GM19351 (cell line): Measurements from ENCODE around the gene ALCAM.

ENCODE experiments used
- ATAC-seq: cut with Tn5 transposase; IDR thresholded peaks from one replicate; pipeline ENCODE4 v1.9.1; 2021; ENCODE audit warnings: mild to moderate bottlenecking, moderate library complexity; ENCODE audit not compliant: unreplicated experiment

Gene ALCAM

DNA sequence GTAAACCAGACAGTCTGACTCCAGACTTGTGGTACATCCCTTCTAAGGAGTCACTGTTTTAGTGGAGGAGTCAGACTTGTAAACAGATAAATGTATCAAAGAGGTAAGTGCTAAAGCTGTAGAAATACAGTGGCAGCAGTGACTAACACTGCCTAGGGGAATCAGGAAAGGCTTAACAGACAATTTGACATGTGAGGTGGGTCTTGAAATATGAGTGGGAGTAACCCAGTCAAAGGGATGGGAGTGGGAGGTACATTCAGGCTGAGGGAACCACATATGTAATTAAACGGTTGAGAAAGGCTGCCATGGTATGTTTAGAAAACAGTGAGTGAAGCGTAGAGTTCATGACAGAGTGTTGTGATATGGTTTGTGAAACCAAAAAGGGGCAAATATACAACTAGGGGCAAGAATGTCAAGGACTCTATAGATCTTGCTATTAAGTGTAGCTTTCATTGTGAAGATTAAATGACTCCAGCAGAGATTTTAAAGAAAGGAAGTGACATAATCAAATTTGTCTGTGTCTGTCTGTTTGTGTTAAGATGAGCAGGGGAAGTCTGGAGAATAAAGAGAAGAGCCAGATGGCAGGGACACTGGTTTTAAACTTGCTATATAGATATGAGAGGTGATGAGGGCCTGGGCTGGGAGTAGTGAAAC, 11.2 kb upstream of the ALCAM start:
- ATAC-seq, result no peak

DNA sequence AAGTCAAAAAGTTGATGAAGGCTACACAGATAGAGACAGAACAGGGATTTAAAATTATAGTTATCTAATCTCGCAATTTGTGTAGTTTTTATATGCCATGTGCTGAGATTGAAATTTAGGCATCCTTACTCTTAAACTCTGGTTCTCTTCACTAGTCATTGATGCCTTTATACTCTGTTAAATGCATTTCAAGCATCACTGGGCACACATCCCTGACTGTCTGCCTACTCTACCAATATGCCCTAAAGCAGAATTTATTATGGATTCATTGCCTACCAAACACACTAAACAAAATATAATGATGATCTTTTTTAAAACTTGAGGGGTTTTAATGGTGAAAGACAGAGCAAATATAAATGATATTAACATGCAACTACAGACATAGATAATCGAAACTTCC, 10.3 kb upstream of the ALCAM start:
- ATAC-seq, result no peak

DNA sequence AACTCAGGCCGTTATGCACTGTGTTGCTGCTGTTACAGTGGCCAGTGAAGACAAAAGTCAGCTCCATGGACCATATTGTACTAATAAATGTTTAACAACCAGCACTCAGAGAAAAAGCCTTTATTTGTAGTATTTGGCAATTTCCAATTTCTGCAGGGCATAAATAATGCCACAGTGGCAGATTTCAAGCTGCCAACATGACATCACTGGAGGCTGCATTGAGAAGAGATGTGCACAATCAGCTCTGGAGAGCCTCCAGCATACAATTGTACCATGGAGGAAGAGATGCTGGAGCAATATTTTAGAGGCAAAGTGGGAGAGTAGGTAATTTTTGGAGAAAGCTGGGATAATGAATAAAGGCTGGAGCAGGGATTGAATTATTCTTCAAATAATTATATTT, 9.7 kb upstream of the ALCAM start:
- no peak for ATAC-seq

DNA sequence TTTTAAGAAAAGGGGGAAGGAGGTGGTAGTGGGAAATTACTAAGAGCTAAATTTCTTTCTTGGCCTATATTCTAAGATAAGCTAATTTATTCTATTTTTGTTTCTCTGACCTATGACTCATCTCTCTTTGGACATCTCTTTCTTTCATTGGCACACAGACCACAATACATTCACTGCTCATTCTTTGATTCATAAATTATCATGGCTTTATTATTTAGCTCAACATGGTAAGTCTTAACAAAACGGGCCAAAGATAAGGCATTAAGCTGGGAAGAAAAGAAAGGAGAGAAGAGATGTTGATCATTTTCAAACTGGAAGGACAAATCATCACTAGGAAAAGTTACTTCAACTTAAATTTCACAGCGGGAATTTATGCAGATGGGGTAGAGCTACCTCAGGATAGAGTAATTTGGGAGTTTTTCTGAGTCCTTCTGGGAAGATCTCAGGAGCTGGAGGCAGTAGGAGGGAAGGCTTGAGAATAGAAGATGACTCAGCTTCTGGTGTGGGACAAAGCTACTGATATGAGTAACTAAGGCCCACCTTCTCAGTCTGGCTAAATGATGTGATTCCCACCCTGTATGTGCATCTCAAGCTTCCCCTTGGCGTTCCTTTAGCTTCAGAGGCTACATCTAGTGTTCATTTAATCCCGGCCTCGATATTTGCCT, 7.5 kb upstream of the ALCAM start:
- ATAC-seq, result peak; percentile 52

DNA sequence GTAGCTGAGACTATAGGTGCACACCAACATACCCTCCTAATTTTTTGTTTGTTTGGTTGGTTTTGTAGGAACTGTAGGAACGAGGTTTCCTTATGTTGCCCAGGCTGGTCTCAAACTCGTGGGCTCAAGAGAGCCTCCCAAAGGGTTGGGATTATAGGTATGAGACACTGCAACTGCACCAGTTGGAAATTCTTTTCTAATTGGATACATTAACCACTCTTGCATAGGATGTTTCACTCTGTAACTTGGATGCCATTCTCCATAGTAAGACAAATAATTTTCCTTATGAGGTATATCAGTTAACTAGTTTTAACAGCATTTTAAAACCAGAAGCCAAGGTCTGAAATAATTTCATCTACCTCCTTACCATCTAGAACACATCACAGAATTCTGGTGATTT, 6.7 kb upstream of the ALCAM start:
- no peak for ATAC-seq

DNA sequence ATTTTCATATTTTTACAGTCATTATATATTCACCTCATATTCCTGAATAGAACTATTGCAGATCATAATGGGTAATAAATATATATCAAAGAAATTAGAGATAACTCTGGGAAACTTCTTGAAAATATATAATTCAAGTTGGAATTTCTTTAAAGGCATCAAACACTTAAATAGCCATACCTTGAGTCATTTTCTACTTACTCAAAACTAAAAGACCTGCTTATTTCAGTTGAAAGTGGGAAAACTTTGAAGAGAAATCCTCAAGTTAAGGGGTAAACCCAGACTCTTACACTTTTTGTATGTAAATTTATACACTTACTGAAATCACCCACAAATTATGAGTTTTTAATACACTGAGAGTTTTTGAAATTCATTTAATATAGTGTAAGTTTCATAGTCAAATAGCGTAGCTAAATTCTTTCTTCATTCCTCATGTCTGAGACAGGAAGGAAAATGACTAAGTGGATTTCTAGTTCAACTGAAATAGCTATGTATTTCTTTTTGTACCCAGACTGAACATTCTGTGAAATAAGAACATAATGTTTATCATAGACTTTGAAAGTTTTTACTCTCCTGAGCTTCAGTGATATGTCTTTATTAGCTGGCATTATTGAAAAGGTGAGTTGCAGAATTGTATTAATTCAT, 4.6 kb upstream of the ALCAM start:
- ATAC-seq, result no peak

DNA sequence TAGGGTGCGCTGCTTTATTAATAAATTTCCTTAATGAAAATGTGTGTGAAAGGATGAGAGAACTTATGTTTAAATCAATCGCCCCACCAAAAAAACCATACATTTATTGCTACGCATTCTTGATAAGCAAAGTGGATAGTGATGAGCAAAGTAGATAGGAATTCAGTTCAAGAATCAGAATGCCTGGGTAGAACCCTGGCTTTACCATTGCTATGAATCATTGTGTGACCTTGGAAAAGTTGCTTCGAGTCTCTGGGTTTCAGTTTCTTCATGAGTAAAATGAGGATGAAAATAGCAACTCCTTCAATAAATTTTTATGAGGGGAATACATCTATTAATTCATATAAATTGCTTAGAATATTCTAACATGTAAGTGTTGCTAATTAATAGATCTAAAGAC, 2.6 kb upstream of the ALCAM start:
- no peak for ATAC-seq

DNA sequence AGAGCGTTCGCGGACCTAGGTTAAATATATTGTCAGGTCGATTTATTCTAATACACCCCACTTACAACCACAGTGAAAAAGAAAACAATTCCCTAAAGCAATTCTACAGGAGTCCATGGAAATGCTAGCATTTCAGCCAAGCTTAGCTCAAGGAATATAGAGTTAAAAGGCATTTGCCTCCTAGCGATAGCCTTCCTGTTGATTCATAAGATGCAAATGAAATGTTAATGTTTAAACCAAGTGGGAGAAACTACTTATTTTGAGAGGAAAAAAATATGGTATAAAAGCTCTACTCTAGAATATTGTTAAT, 1.7 kb upstream of the ALCAM start:
- ATAC-seq, result no peak

DNA sequence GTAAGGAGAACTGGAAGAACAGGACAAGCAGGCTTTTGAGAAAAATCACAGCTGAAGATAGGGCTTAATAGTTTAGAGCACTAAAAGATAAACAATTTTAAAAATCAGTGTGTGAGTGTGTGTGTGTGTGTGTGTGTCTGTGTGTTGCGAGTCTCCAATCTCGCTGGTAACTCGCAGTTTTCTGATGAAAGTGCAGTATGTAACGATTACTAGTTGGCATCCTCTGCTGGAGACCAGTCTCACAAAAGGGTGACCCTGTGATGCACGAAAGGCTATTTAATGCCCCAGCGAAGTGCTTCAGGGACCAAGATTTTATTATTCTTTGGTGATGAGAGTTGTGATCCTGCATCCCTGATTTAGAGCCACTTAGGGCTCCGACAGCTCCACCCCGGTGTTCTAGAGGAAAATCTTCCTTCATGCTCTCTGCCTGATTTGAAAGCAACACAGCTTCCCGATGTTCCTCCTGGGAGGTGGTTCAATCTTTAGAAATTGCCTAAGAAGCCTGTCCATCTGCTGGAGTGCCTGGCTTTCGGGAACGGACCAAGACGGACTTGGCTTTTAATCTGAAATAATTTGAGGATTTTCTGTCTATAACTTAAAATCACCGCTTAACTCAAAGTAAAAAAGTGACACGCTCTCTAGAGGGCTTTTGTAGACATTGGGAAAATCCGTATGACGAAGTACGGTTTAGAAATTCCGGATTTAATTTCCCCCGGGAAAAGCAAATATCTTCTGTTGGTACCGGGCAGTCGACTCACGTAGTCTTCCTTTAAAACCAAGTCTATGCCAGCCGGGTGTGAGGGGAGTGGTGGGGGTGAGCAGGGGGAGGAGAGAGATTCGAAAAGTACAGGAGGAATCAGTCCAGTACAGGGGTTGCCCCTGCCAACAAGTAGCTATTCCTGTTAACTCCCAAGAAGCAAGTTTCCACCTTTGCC, 1.1 kb upstream of the ALCAM start:
- ATAC-seq, result no peak

DNA sequence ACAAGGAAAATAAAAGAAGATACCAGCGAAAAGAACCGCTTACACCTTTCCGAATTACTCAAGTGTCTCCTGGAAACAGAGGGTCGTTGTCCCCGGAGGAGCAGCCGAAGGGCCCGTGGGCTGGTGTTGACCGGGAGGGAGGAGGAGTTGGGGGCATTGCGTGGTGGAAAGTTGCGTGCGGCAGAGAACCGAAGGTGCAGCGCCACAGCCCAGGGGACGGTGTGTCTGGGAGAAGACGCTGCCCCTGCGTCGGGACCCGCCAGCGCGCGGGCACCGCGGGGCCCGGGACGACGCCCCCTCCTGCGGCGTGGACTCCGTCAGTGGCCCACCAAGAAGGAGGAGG, 325 bp downstream of the ALCAM start:
- no peak for ATAC-seq

DNA sequence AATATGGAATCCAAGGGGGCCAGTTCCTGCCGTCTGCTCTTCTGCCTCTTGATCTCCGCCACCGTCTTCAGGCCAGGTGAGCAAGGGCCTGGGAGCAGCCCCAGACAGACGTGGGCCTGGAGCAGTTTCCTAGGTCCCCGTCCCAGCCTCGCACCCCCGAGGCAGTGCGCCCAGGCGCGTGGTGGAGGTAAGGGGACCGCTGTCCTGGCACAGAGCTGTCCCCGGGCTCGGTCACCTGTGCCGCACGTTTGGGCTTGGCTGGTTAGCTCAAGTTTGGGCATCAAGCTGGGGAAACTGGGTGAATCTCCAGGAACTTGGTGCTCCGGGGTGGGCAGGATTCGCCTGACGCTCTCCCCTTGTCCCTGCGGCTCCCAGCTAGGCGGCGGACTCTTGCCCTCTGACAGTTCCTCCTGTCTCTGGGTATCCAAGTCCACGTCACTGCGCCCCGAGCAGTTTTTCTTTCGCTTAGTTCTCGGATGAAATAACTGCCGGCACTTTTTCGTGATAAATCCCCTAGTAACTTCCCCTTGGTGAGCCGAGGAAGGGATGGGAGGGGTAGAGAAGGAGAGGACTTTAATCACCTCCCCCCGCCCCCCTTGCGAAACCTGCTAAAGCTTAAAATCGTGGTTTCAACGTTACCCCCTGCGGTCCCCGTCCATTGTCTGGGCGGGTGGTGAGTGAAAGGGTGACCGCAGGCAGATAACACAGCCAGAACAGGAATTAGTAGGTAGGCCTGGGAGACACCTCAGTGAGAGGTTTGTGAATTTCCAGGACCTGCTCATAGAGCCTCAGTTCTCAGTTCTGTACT, 901 bp downstream of the ALCAM start:
- ATAC-seq, result peak; percentile 16

DNA sequence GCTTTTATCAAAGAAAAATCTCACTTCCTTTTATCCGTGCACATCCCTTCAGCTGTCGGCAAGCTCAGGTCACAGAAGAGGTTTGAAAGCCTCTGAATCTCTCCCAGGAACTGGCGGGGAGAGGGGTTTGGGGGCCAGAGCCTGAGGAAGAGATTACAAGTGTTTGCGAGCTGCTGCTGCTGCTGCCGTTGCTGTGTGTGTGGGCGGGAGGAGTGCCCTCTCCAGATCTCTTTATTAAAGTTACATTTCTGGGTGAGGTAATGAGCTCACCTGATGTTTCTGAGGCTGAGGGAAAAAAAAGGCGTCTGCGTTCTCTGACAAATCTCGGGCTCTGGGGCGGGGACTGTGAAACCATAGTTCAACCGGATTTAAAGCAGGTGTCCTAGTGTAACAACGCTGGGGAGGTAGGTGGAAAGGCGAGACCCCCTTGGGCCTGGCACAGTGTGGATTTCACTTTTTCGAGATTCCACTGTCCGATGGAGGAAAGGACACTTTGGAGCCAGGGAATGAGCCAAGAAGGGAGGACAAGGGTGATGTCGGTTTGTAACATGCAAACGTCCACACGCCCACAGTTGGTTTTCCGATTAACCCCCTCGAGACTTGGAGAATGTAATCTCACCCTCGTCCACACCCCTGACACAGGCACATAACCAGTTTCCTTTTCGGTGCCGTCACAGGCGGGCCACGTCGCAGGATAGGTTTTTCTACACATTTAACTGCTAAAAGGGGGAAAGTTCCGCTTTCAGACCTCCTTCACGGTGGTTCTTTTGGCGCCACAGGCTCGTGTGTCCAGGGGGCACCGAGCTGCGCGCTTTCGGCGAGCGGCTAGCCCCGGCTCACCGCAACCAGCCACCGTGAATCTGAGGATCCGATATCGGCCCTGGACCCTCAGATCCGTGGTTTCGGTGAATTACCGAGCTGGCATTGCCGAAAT, 2.1 kb downstream of the ALCAM start:
- ATAC-seq, result peak; percentile 33

DNA sequence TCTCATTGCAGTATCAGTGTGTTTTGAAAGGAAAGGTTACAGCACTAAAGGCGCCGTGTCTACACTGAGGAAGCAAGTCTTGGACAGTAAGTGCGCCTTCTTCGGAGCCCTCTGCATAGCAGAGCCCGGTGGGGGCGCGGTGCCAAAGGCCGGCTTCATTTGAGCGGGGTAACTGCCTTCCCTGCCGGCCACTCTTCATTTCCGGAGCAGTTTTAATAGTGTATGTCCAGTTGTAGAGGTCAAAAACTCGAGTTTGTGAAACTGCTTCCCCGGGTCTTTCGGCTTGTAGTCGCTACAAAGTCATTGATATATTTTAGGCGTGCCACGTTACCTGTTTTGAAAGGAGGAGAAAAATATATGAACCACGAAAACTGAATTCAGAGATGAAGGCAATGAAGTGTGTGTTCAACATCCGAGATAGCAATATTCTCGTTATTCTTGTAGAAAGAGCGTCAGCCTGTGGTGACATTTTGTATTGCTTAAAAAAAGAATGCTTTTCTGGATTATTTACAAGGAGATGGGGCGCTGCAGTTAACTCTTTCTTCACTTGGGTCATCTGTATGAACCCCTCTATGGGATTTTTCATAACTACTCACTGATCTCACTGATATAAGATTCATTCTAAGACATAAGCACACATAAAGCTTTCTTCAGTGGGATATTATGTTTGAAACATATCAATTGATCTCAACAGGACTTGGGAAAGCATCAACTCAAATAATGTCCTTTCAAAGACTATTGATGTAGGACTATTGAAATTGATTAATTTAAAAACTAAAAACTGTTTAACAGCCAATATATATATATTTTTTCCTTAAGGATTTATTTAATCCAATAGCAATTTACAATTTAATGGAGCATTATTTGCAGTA, 3.0 kb downstream of the ALCAM start:
- ATAC-seq, result peak; percentile 15

DNA sequence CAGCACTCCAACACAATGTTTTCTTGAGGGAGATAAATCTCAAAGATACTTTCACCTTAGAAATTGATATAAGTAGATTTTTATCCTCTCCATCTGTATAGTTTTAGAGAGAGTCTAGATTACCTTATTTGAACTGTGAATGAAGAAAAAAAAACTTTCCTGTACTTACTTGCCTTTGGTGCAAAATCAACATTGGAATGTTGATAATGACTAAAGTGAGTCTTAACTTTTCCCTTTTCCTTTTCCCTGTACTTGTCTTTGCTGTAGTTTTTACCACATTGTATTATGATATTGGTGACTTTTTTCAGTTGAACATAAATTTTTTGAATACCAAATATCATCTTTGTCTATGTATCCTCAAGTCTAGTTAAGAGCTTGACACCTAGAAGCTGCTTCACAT, 6.7 kb downstream of the ALCAM start:
- ATAC-seq, result no peak

DNA sequence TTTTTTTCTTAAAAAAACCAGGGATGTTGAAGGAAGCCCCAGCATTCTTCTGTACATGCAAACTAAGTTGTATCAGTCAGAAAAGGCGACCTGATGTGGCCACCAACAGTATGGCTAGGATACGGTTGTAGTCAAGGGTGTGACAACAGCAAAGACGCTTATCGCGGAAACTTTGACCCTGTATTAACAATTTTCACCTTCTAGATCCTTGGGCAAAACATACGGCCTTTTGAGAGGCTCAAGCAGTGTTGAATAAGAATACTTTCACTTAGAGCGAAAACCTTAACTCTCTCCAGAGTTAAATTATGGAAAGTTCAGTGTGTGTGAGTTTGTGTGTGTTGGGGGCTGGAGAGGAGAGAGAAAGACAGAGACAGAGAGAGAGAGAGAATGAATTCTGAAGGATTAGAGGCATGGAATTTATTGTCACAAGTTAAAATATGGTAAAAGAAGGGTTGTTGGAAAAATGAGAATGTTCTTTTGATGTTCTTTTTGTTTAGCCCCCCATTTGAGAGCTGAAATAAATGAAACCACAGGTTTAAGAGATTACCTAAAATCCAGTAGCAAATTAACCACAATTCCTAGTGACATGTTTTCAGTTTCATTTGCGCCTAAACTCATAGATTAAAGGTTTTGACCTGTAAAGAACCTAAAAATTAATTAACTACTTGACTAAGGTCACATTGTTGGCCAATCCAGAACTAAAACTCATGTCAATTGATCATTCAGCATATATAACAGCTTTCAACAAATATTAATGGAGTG, 9.2 kb downstream of the ALCAM start:
- no peak for ATAC-seq

DNA sequence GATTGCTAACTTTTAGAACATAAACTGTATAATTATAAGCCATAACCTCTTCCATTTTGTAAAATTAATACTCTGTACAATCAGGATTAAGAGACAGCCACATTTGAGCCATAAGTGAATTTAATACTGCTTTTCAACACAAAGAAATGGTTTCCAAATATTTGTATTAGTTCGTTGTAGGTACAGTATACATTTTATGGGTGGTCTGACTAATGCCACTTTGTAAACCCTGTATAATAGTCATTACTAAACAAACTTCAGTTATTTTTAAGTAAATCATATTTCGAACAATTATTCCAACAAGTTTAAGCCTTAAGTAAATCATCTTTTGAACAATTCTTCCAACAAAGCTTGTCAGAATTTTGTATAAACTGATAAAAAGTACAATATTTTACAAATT, 11.0 kb downstream of the ALCAM start:
- ATAC-seq, result no peak

DNA sequence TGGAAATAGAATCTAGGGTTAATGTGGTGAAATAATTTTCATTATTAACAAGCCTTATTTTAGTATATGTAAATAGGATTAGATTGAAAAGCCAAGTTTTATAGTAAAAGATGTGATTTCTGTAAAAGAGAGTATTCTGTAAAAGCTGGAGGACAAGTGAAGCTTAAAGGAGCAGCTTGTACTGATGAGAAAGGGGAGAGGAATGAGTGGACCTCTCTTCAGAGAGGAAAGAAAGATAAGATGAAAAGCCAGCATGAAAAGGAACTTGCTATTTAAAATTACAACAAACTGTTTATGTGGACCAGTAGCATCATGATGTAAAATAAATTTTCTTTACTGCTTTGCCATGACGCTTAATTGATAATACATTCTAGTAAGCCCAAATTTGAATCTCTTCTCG, 18.5 kb downstream of the ALCAM start:
- ATAC-seq, result no peak
